Psoas muscle (tissue), 8 donors: ENCODE measurements around the gene SLC26A2. TPM values are rescaled to one million over a fixed set of nuclear protein-coding genes. Genes with fewer than 3 reads are reported as not detected.
A peak's percentile ranks its signal among the peaks of the same experiment; 100 is the strongest.
"Not testable (repeated sequence)": the region's sequence is repeated elsewhere in the genome, so short reads cannot be mapped to it uniquely, and the experiment has no call there.

Source experiments
- ATAC-seq, 4 donors: fragments of 200-7000 bp; cut with Tn5 transposase; one replicate each; pipeline ENCODE4 v1.9.1; 2020; ENCODE audit warnings: moderate library complexity in 3 of 4, mild to moderate bottlenecking in 2 of 4
- DNase-seq, 2 donors: peaks; one replicate each; pipeline ENCODE4 v3.0.0-alpha.2; 2020
- H3K27ac ChIP-seq: fragments of 200-600 bp; one replicate; pipeline ENCODE4 v1.8.0; 2022
- H3K27me3 ChIP-seq, 3 donors: fragments of 200-600 bp in 1 of 3; one replicate each; pipeline versions ENCODE4 v1.6.1 to v1.8.0; 2013 to 2022; ENCODE audit warnings: low read length in 2 of 3, mild to moderate bottlenecking in 2 of 3, moderate library complexity in 1 of 3; ENCODE audit not compliant: insufficient read depth in 3 of 3
- H3K36me3 ChIP-seq, 2 donors: fragments of 200-600 bp in 1 of 2; one replicate each; pipeline versions ENCODE4 v1.6.1 to v1.8.0; 2013 to 2022; ENCODE audit warnings: low read depth in 1 of 2, mild to moderate bottlenecking in 1 of 2, moderate library complexity in 1 of 2; ENCODE audit not compliant: insufficient read depth in 1 of 2
- H3K4me1 ChIP-seq: fragments of 200-600 bp; one replicate; pipeline ENCODE4 v1.8.0; 2022
- H3K4me3 ChIP-seq: fragments of 200-600 bp; one replicate; pipeline ENCODE4 v1.8.0; 2022; ENCODE audit warnings: mild to moderate bottlenecking
- H3K9me3 ChIP-seq: fragments of 200-600 bp; one replicate; pipeline ENCODE4 v1.8.0; 2022
- CTCF ChIP-seq: fragments of 200-600 bp; IDR thresholded peaks from one replicate; pipeline ENCODE4 v1.8.0; 2022; ENCODE audit warnings: antibody characterized with exemption
- WGBS, 3 donors: extraction: QIAGEN DNeasy Blood & Tissue Kit; methylation state at CpG; one replicate each; pipeline versions ENCODE4 v1.1.6 to v1.1.7; 2013; 5-methylcytosine and 5-hydroxymethylcytosine counted together
- intact Hi-C, 2 donors: fragments of 100-400 bp; cut with DNase I; formaldehyde crosslinking; loops; one replicate each; pipeline versions ENCODE4 v1.11.0 to v1.14.2; 2022
- polyA plus RNA-seq, 3 donors: library from polyadenylated mRNA; stranded (reverse); fragments of 200-250 nt; gene quantifications; one replicate each; pipeline ENCODE4 v1.2.3, GENCODE V29; 2013
- total RNA-seq, 4 donors: library from RNA; stranded (reverse); fragmentation: NEBNext Ultra II Directional in 2 of 4; extraction: Animal tissue kit (Norgen Biotek cat#: 25700) in 2 of 4; gene quantifications; one replicate each; pipeline versions ENCODE4 v1.2.1 to v1.2.4, GENCODE V29; 2021 to 2023
- donor health status: healthy with polysubstance abuse.
- donor health status: DM: no; HTN: no; CAD: no; lungs with moderate emphysema.
- donor health status: Bipolar disorder and iron deficiency.
- donor health status: healthy.
- donor health status: DM: yes; HTN: yes; CAD: no.
- donor health status: DM: no; HTN: no; CAD: no.
- donor health status: DM: no; HTN: no; CAD: no.
- donor health status: DM: yes; HTN: yes; CAD: no.

SLC26A2 gene
- total and polyA plus RNA-seq, 7 donors = 4.0 to 20.1 (median 7.3) TPM

GRCh38 chr5:150024346-150024984 is 63.9 kb downstream of the SLC26A2 start:
- intact Hi-C loops = loop anchor here in 1 of 2 donors (5.0 kb wide), 1 partner anchor 193 kb away; no protein-coding TSS in a partner anchor
- no peaks in the 10 kb centered on the region for H3K9me3 ChIP-seq
- peak overlapping the region; percentile 79 for H3K27ac ChIP-seq
- peak; percentile 57 to 76 (median 66) for ATAC-seq
- peaks cover 26% of the 10 kb centered on the region for H3K4me1 ChIP-seq
- no peak for DNase-seq
- WGBS, 3 donors = 47 to 53% (median 47%) methylated on average over 9 of the region's 9 CpGs
- TF ChIP-seq CTCF = no peak
- H3K27me3 ChIP-seq = no peaks in the 10 kb centered on the region
- H3K4me3 ChIP-seq = no peak overlapping the region
- H3K36me3 ChIP-seq = peaks cover 18 to 95% of the 10 kb centered on the region in 2 donors

GRCh38 chr5:150026682-150027172 is 66.2 kb downstream of the SLC26A2 start:
- WGBS, 3 donors = 88 to 90% (median 88%) methylated on average over 4 of the region's 4 CpGs
- no peak for DNase-seq
- H3K9me3 ChIP-seq = no peaks in the 10 kb centered on the region
- no peaks in the 10 kb centered on the region for H3K27me3 ChIP-seq
- ATAC-seq = no peak
- H3K4me3 ChIP-seq = no peak overlapping the region
- TF ChIP-seq CTCF = no peak
- H3K4me1 ChIP-seq = peaks cover 23% of the 10 kb centered on the region
- H3K36me3 ChIP-seq = peaks cover 11 to 96% of the 10 kb centered on the region in 2 donors
- intact Hi-C loops = no loop called here
- no peak overlapping the region for H3K27ac ChIP-seq

GRCh38 chr5:150028047-150028446 is 67.5 kb downstream of the SLC26A2 start:
- H3K4me3 ChIP-seq, intact Hi-C loops, H3K9me3 ChIP-seq, ATAC-seq, DNase-seq, H3K27me3 ChIP-seq, H3K27ac ChIP-seq: not testable (repeated sequence)
- H3K4me1 ChIP-seq = peaks cover 23% of the 10 kb centered on the region
- H3K36me3 ChIP-seq = peaks cover 19 to 97% of the 10 kb centered on the region in 2 donors
- WGBS, 3 donors = 71 to 84% (median 82%) methylated on average over 1 of the region's 1 CpG

GRCh38 chr5:150033334-150033733 is 72.8 kb downstream of the SLC26A2 start:
- Histone ChIP-seq H3K4me3 (no peak overlapping the region), H3K9me3 (no peaks in the 10 kb centered on the region), H3K27ac (no peak overlapping the region), H3K4me1 (peaks cover 27% of the 10 kb centered on the region), H3K27me3 (no peaks in the 10 kb centered on the region), H3K36me3 (peaks cover 39 to 94% of the 10 kb centered on the region in 2 donors)
- DNase-seq = no peak
- TF ChIP-seq CTCF = no peak
- intact Hi-C loops = no loop called here
- no peak for ATAC-seq
- 94 to 100% (median 95%) methylated on average over 4 of the region's 4 CpGs for WGBS, 3 donors

GRCh38 chr5:150034662-150035061 is 74.1 kb downstream of the SLC26A2 start:
- intact Hi-C loops = no loop called here
- ATAC-seq = no peak
- H3K27me3 ChIP-seq = no peaks in the 10 kb centered on the region
- no peak overlapping the region for H3K27ac ChIP-seq
- peaks cover 27% of the 10 kb centered on the region for H3K4me1 ChIP-seq
- WGBS, 3 donors = 70 to 74% (median 74%) methylated on average over 4 of the region's 4 CpGs
- no peak for TF ChIP-seq CTCF
- peaks cover 44 to 95% of the 10 kb centered on the region in 2 donors for H3K36me3 ChIP-seq
- no peaks in the 10 kb centered on the region for H3K9me3 ChIP-seq
- DNase-seq = no peak
- H3K4me3 ChIP-seq = no peak overlapping the region
